GM13977 (cell line): ENCODE measurements around the gene ZNF502.

Source experiments
- DNase-seq: peaks from one replicate; pipeline ENCODE4 v3.0.0; 2012; ENCODE audit warnings: low spot score
- CTCF ChIP-seq: IDR thresholded peaks from 2 replicates; pipeline ENCODE4 v1.5.1; 2012; ENCODE audit warnings: mild to moderate bottlenecking, control low read depth; ENCODE audit not compliant: insufficient read depth; ENCODE audit errors: extremely low read depth, missing control alignments
- in situ Hi-C: fragments of 300-500 bp; cut with MboI; formaldehyde crosslinking; loops from one replicate; pipeline ENCODE4 v1.12.0; 2022; ENCODE audit warnings: low sequenced_read_pairs, low pct_unique_long_range_greater_than_20kb, mixed read lengths, inconsistent platforms; ENCODE audit not compliant: unreplicated experiment

ZNF502 gene

GRCh38 chr3:44680921-44681455 lies 31.5 kb upstream of the ZNF502 start:
- no peak for DNase-seq
- no peak for TF ChIP-seq CTCF
- in situ Hi-C loops, result no loop called here

- no peak for DNase-seq
- in situ Hi-C loops, result no loop called here
- no peak for TF ChIP-seq CTCF
Observed at GRCh38 chr3:44682182-44682896, 30.1 kb upstream of the ZNF502 start.

GRCh38 chr3:44685128-44685800 lies 27.2 kb upstream of the ZNF502 start:
- TF ChIP-seq CTCF, result no peak
- in situ Hi-C loops, result no loop called here
- peak; percentile 81 for DNase-seq

- in situ Hi-C loops, result no loop called here
- TF ChIP-seq CTCF, result no peak
- DNase-seq, result no peak
Observed at GRCh38 chr3:44687898-44688297, 24.6 kb upstream of the ZNF502 start.

- in situ Hi-C loops, result no loop called here
- no peak for DNase-seq
- no peak for TF ChIP-seq CTCF
Observed at GRCh38 chr3:44721231-44722102, 9.0 kb downstream of the ZNF502 start.

- in situ Hi-C loops, result no loop called here
- no peak for TF ChIP-seq CTCF
- DNase-seq, result no peak
Observed at GRCh38 chr3:44722103-44722401, 9.6 kb downstream of the ZNF502 start.
